ENCODE data around the gene ARRDC5.

DNA sequence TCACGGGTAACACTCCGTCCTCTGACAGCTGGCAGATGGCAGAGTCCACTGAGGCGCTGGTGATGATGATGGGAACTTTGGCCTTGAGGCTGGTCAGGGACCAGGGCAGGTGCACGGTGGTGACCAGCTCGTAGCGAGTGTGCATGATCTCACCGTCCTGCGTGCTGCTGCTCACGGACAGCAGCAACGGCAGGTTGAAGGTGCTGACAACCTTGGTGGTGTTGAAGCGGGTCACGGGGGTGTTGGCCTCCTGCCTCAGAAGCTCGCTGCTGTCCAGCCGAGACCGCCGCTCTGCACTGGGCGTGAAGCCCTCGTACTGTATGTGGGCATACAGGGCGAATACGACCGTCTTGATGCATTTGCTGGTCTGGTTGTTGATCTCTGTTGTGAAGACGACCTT is 11.6 kb downstream of the ARRDC5 start:
- TF ChIP-seq POLR2A (IDR thresholded peaks at IDR 0.05; ENCODE audit: low read length): no peak
- TF ChIP-seq GATA1 (IDR thresholded peaks at IDR 0.05; ENCODE audit: low read depth, low read length): no peak

Data from erythroblast (primary cell).